ENCODE results near the gene KCNMA1. TPM values are rescaled to one million over a fixed set of nuclear protein-coding genes. Genes with fewer than 3 reads are reported as not detected.

The KCNMA1 gene
- total and polyA plus RNA-seq, 7 donors, result 15.3 to 427 (median 256) TPM

GRCh38 chr10:77350134-77350533 is 287.5 kb downstream of the KCNMA1 start:
- no peak for DNase-seq
- Histone ChIP-seq H3K4me1 (peaks cover 0 to 44% (median 26%) of the 10 kb centered on the region in 4 donors), H3K9me3 (no peaks in the 10 kb centered on the region), H3K36me3 (no peaks in the 10 kb centered on the region), H3K27ac (peak overlapping the region in 2 of 4 donors; percentile 58 to 68), H3K4me3 (no peak overlapping the region), H3K27me3 (no peaks in the 10 kb centered on the region)
- intact Hi-C loops (cut with DNase I), result no loop called here
- WGBS, 2 donors, result 84 to 96% methylated on average over 1 of the region's 1 CpG
- no peak for TF ChIP-seq POLR2AphosphoS5 (IDR thresholded peaks at IDR 0.05)
- TF ChIP-seq EP300 (IDR thresholded peaks at IDR 0.05), result no peak
- no peak for TF ChIP-seq POLR2A (IDR thresholded peaks at IDR 0.05)
- no peak for TF ChIP-seq CTCF (IDR thresholded peaks at IDR 0.05)

GRCh38 chr10:77349226-77349625 is 288.4 kb downstream of the KCNMA1 start:
- H3K4me3 ChIP-seq, result no peak overlapping the region
- no peak for TF ChIP-seq POLR2AphosphoS5 (IDR thresholded peaks at IDR 0.05)
- TF ChIP-seq EP300 (IDR thresholded peaks at IDR 0.05), result no peak
- TF ChIP-seq POLR2A (IDR thresholded peaks at IDR 0.05), result no peak
- TF ChIP-seq CTCF (IDR thresholded peaks at IDR 0.05), result no peak
- intact Hi-C loops (cut with DNase I), result no loop called here
- H3K9me3 ChIP-seq, result no peaks in the 10 kb centered on the region
- peak overlapping the region in 2 of 4 donors; percentile 33 to 68 for H3K27ac ChIP-seq
- H3K27me3 ChIP-seq, result no peaks in the 10 kb centered on the region
- no peaks in the 10 kb centered on the region for H3K36me3 ChIP-seq
- no peak for DNase-seq
- H3K4me1 ChIP-seq, result peaks cover 0 to 44% (median 26%) of the 10 kb centered on the region in 4 donors
- 74 to 83% methylated on average over 2 of the region's 2 CpGs for WGBS, 2 donors

GRCh38 chr10:77348751-77349150 is 288.9 kb downstream of the KCNMA1 start:
- DNase-seq, result no peak
- Histone ChIP-seq H3K36me3 (no peaks in the 10 kb centered on the region), H3K4me1 (peaks cover 0 to 44% (median 26%) of the 10 kb centered on the region in 4 donors), H3K27me3 (no peaks in the 10 kb centered on the region), H3K27ac (peak overlapping the region in 2 of 4 donors; percentile 33 to 68), H3K4me3 (no peak overlapping the region), H3K9me3 (no peaks in the 10 kb centered on the region)
- WGBS, 2 donors, result 87 to 89% methylated on average over 2 of the region's 2 CpGs
- intact Hi-C loops (cut with DNase I), result no loop called here
- TF ChIP-seq POLR2AphosphoS5 (IDR thresholded peaks at IDR 0.05), result no peak
- no peak for TF ChIP-seq POLR2A (IDR thresholded peaks at IDR 0.05)
- no peak for TF ChIP-seq EP300 (IDR thresholded peaks at IDR 0.05)
- TF ChIP-seq CTCF (IDR thresholded peaks at IDR 0.05), result no peak

- Histone ChIP-seq H3K4me3 (no peak overlapping the region), H3K4me1 (peaks cover 0 to 43% (median 26%) of the 10 kb centered on the region in 4 donors), H3K27me3 (no peaks in the 10 kb centered on the region), H3K36me3 (no peaks in the 10 kb centered on the region), H3K9me3 (no peaks in the 10 kb centered on the region), H3K27ac (peak overlapping the region in 2 of 4 donors; percentile 33 to 68)
- WGBS, 2 donors, result 86 to 91% methylated on average over 6 of the region's 6 CpGs
- intact Hi-C loops (cut with DNase I), result no loop called here
- no peak for DNase-seq
- no peak for TF ChIP-seq POLR2A (IDR thresholded peaks at IDR 0.05)
- no peak for TF ChIP-seq POLR2AphosphoS5 (IDR thresholded peaks at IDR 0.05)
- no peak for TF ChIP-seq CTCF (IDR thresholded peaks at IDR 0.05)
- TF ChIP-seq EP300 (IDR thresholded peaks at IDR 0.05), result no peak
Measured at GRCh38 chr10:77348082-77348481, 289.5 kb downstream of the KCNMA1 start.

GRCh38 chr10:77347052-77347451 is 290.6 kb downstream of the KCNMA1 start:
- DNase-seq, result no peak
- peaks cover 0 to 32% (median 23%) of the 10 kb centered on the region in 4 donors for H3K4me1 ChIP-seq
- no peaks in the 10 kb centered on the region for H3K27me3 ChIP-seq
- no peak overlapping the region for H3K4me3 ChIP-seq
- no peaks in the 10 kb centered on the region for H3K36me3 ChIP-seq
- H3K9me3 ChIP-seq, result no peaks in the 10 kb centered on the region
- no peak overlapping the region for H3K27ac ChIP-seq
- WGBS, 2 donors, result 41 to 45% methylated on average over 2 of the region's 2 CpGs
- intact Hi-C loops (cut with DNase I), result no loop called here
- TF ChIP-seq POLR2AphosphoS5 (IDR thresholded peaks at IDR 0.05) (no peak), CTCF (IDR thresholded peaks at IDR 0.05) (no peak), EP300 (IDR thresholded peaks at IDR 0.05) (no peak), POLR2A (IDR thresholded peaks at IDR 0.05) (no peak)
